GM12878 (cell line): Measurements from ENCODE around the gene ADGRD1. TPM values are rescaled to one million over a fixed set of nuclear protein-coding genes. Genes with fewer than 3 reads are reported as not detected.

Source experiments
- ATAC-seq: fragments of 200-7000 bp; cut with Tn5 transposase; 3 replicates; pipeline ENCODE4 v1.9.1; 2020; ENCODE audit warnings: mild to moderate bottlenecking, moderate library complexity
- BruUV-seq: library from RNA; stranded (reverse); fragments of 400-500 nt; replicated peaks from 2 replicates; lab custom pipeline; 2021; lab: Mats Ljungman, UMichigan
- CTCF ChIA-PET: fragments of 300-600 bp; sonication (Branson Sonifier 250); formaldehyde crosslinking; extraction: SDS; loops from one replicate; lab custom pipeline; 2021; ENCODE audit warnings: inconsistent platforms; lab: Yijun Ruan, JAX
- POLR2A ChIA-PET: fragments of 350-600 bp; formaldehyde crosslinking; extraction: SDS; loops from one replicate; lab custom pipeline; 2021; ENCODE audit warnings: inconsistent platforms; lab: Charles Lee
- RAD21 ChIA-PET: fragments of 300-600 bp; sonication (Branson Sonifier 250); formaldehyde crosslinking; loops from one replicate; lab custom pipeline; 2023; ENCODE audit warnings: antibody characterized with exemption; ENCODE audit not compliant: unreplicated experiment; lab: Charles Lee
- SMC1A ChIA-PET: fragments of 300-600 bp; sonication (Branson Sonifier 250); formaldehyde crosslinking; loops from one replicate; lab custom pipeline; 2023; ENCODE audit not compliant: unreplicated experiment, uncharacterized antibody; lab: Charles Lee
- DNase-seq: peaks from one replicate; pipeline ENCODE4 v3.0.0-alpha.2; 2011; ENCODE audit warnings: low read depth, low spot score
- FAIRE-seq: peaks from 3 replicates; lab custom pipeline; 2011; peaks lifted over from hg19 to GRCh38; lab: Jason Lieb, UNC
- H2AFZ ChIP-seq: 2 replicates; pipeline ENCODE4 v1.6.0; 2011; ENCODE audit warnings: low read depth, low read length, control low read depth; ENCODE audit not compliant: control insufficient read depth
- H3K27ac ChIP-seq: 2 replicates; pipeline ENCODE4 v1.5.1; 2011; ENCODE audit warnings: control low read depth; ENCODE audit not compliant: control insufficient read depth, insufficient read depth
- H3K27me3 ChIP-seq, 2 experiments: replicated peaks in 1 of 2; 2 replicates each; pipeline versions ENCODE4 v1.6.0 to v1.6.1; 2011; ENCODE audit warnings: low read length in 1 of 2; ENCODE audit not compliant: control insufficient read depth in 2 of 2, insufficient read depth in 2 of 2
- H3K36me3 ChIP-seq, 2 experiments: 2 replicates each; pipeline ENCODE4 v1.5.1; 2011; ENCODE audit warnings: low read length in 1 of 2; ENCODE audit not compliant: control insufficient read depth in 2 of 2, insufficient read depth in 2 of 2
- H3K4me1 ChIP-seq: 2 replicates; pipeline ENCODE4 v1.6.1; 2011; ENCODE audit warnings: mild to moderate bottlenecking, low read length, moderate library complexity, mixed read lengths; ENCODE audit not compliant: control insufficient read depth, insufficient read depth
- H3K4me2 ChIP-seq: 2 replicates; pipeline ENCODE4 v1.6.0; 2011; ENCODE audit warnings: control low read depth; ENCODE audit not compliant: control insufficient read depth, insufficient read depth
- H3K4me3 ChIP-seq: fragments of 200-600 bp; sonication (generic); 2 replicates; pipeline ENCODE4 v1.5.1; 2016
- H3K79me2 ChIP-seq: 2 replicates; pipeline ENCODE4 v1.6.0; 2011; ENCODE audit warnings: low read length; ENCODE audit not compliant: control insufficient read depth, insufficient read depth
- H3K9ac ChIP-seq: 2 replicates; pipeline ENCODE4 v1.8.0; 2011; ENCODE audit warnings: low read length, control low read depth, mixed read lengths; ENCODE audit not compliant: control insufficient read depth, insufficient read depth
- H3K9me3 ChIP-seq: replicated peaks from 3 replicates; pipeline ENCODE4 v1.5.1; 2011; ENCODE audit warnings: mild to moderate bottlenecking, low read length; ENCODE audit not compliant: control insufficient read depth, insufficient read depth
- H4K20me1 ChIP-seq: 2 replicates; pipeline ENCODE4 v1.6.0; 2011; ENCODE audit not compliant: control insufficient read depth, insufficient read depth
- CBX3 ChIP-seq: fragments of 200-600 bp; sonication (generic); IDR thresholded peaks from 2 replicates; pipeline ENCODE4 v1.6.1; 2016; ENCODE audit warnings: low read depth, borderline replicate concordance
- CREB1 ChIP-seq: IDR thresholded peaks from 2 replicates; pipeline ENCODE4 v1.6.1; 2012; ENCODE audit warnings: low read depth, mild to moderate bottlenecking, inconsistent platforms
- E2F4 ChIP-seq: IDR thresholded peaks from 2 replicates; pipeline ENCODE4 v1.6.1; 2012; ENCODE audit warnings: low read depth, low read length, improper control_type of control experiment
- EED ChIP-seq: sonication (generic); IDR thresholded peaks from 2 replicates; pipeline ENCODE4 v1.6.1; 2016; ENCODE audit warnings: antibody characterized with exemption, low read depth
- ETV6 ChIP-seq, 2 experiments: fragments of 450-650 bp in 1 of 2; IDR thresholded peaks in 1 of 2; conservative IDR thresholded peaks in 1 of 2; 2 replicates each; pipeline ENCODE4 v1.6.1; 2014; ENCODE audit warnings: antibody characterized with exemption in 1 of 2, borderline replicate concordance in 1 of 2, low read depth in 1 of 2, mild to moderate bottlenecking in 1 of 2, moderate library complexity in 1 of 2
- IRF3 ChIP-seq: fragments of 450-650 bp; IDR thresholded peaks from 2 replicates; pipeline ENCODE4 v1.6.1; 2014; ENCODE audit warnings: mild to moderate bottlenecking
- KAT2A ChIP-seq: conservative IDR thresholded peaks from 2 replicates; pipeline ENCODE4 v1.6.1; 2011; ENCODE audit warnings: low read depth, low read length; ENCODE audit not compliant: control insufficient read depth
- KDM1A ChIP-seq: fragments of 200-600 bp; sonication (generic); IDR thresholded peaks from 2 replicates; pipeline ENCODE4 v1.6.1; 2016; ENCODE audit warnings: borderline replicate concordance
- NFXL1 ChIP-seq: fragments of 450-650 bp; IDR thresholded peaks from 2 replicates; pipeline ENCODE4 v1.6.1; 2017; ENCODE audit warnings: antibody characterized with exemption, mild to moderate bottlenecking, borderline replicate concordance
- NFYB ChIP-seq: IDR thresholded peaks from 2 replicates; pipeline ENCODE4 v1.6.1; 2011; ENCODE audit warnings: low read depth, mild to moderate bottlenecking, low read length, improper control_type of control experiment, moderate library complexity; ENCODE audit not compliant: insufficient read depth
- NR2C1 ChIP-seq: fragments of 450-650 bp; IDR thresholded peaks from 2 replicates; pipeline ENCODE4 v1.6.1; 2017; ENCODE audit warnings: antibody characterized with exemption, mild to moderate bottlenecking, moderate library complexity
- PAX5 ChIP-seq: IDR thresholded peaks from 2 replicates; pipeline ENCODE4 v1.6.1; 2011; ENCODE audit warnings: low read depth, low read length, borderline replicate concordance
- PAX8 ChIP-seq: fragments of 450-650 bp; IDR thresholded peaks from 2 replicates; pipeline ENCODE4 v1.6.1; 2017; ENCODE audit warnings: mild to moderate bottlenecking, moderate library complexity
- POU2F2 ChIP-seq: IDR thresholded peaks from 3 replicates; pipeline ENCODE4 v1.6.1; 2011; ENCODE audit warnings: low read depth, mild to moderate bottlenecking, low read length, borderline replicate concordance
- SUPT20H ChIP-seq: IDR thresholded peaks from 2 replicates; pipeline ENCODE4 v1.6.1; 2011; ENCODE audit warnings: low read depth, mild to moderate bottlenecking, low read length, moderate library complexity, borderline replicate concordance; ENCODE audit not compliant: control insufficient read depth
- USF1 ChIP-seq: IDR thresholded peaks from 2 replicates; pipeline ENCODE4 v1.6.1; 2011; ENCODE audit warnings: borderline replicate concordance, low read depth, mild to moderate bottlenecking, moderate library complexity, mixed read lengths, low read length; ENCODE audit not compliant: insufficient read depth; ENCODE audit errors: extremely low read length
- ZNF622 ChIP-seq: fragments of 450-650 bp; IDR thresholded peaks from 2 replicates; pipeline ENCODE4 v1.6.1; 2017; ENCODE audit warnings: mild to moderate bottlenecking, inconsistent platforms
- WGBS: methylation state at CpG from one replicate; pipeline ENCODE4 v1.1.6; 2016; ENCODE audit warnings: low lambda C conversion rate; ENCODE audit not compliant: insufficient replicate concordance, insufficient coverage; ENCODE audit errors: missing lambda C conversion rate; 5-methylcytosine and 5-hydroxymethylcytosine counted together
- in situ Hi-C: fragments of 300-500 bp; cut with MboI; formaldehyde crosslinking; loops from 9 replicates; pipeline ENCODE4 v1.14.3; 2018; ENCODE audit warnings: mixed read lengths
- intact Hi-C: fragments of 100-400 bp; cut with micrococcal nuclease; formaldehyde crosslinking; loops from one replicate; pipeline ENCODE4 v1.14.2; 2022; ENCODE audit not compliant: unreplicated experiment
- polyA plus RNA-seq, 11 experiments: library from polyadenylated mRNA; depleted of rRNA in 4 of 11; unstranded in 6 of 11; stranded (reverse) in 5 of 11; fragments of >200 nt; fragmentation: Nextera tagmentation in 4 of 11; fragmentation: Illumina TruSeq in 1 of 11; extraction: Ambion mirVana in 4 of 11; extraction: Trizol in 1 of 11; gene quantifications; 1 replicate in 1 of 11; 2 replicates in 10 of 11; pipeline versions ENCODE4 v1.2.1 to v1.2.3, GENCODE V29; 2011 to 2016; ENCODE audit warnings: inconsistent platforms in 2 of 11, missing spikeins in 2 of 11, low read depth in 1 of 11
- total RNA-seq, 4 experiments: library from RNA; depleted of rRNA in 3 of 4; stranded (reverse); fragments of >200 nt in 3 of 4; fragmentation: Illumina TruSeq in 1 of 4; extraction: Trizol in 1 of 4; gene quantifications; 2 replicates each; pipeline versions ENCODE4 v1.2.1 to v1.2.3, GENCODE V29; 2013 to 2021

Gene ADGRD1
- total and polyA plus RNA-seq, 10 of the 15 experiments (the other 5 are each of a cell fraction or from before 2014, with no cell fraction given), result 0.15 to 12.7 (median 1.2) TPM

DNA sequence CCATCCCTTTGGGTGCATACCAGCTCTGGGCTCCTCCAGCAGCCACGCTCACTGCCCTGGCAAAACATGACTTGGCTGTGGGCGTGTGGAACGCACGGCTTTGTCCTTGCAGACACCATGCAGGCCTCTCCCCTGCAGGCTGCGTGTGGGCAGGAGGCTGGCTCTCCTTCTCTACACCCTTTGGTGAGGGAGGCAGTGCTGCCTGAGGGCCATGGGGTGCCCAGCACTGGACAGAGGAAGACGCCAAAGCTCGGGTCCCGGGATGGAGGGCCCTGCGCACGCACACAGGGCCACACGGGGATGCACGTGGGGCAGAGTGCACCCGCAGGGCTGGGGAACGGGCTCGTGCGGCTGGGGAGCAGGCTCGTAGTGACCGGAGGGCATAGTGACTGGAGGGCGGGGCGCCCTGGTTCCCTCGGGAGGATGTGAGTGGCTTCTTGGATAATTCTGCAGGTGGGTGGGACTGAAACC, 89.7 kb downstream of the ADGRD1 start:
- no peaks in the 10 kb centered on the region for H3K4me1 ChIP-seq
- no peaks in the 10 kb centered on the region for H4K20me1 ChIP-seq
- WGBS, result 87% methylated on average over 21 of the region's 21 CpGs
- no peak overlapping the region for H3K4me2 ChIP-seq
- H3K4me3 ChIP-seq, result no peak overlapping the region
- H3K36me3 ChIP-seq, result no peaks in the 10 kb centered on the region
- BruUV-seq, result no TSS peak
- H3K27me3 ChIP-seq, result no peaks in the 10 kb centered on the region
- RAD21 ChIA-PET, result no interaction called here
- FAIRE-seq (no peak), DNase-seq (no peak), ATAC-seq (no peak)
- H3K27ac ChIP-seq, result no peak overlapping the region
- POLR2A ChIA-PET, result no interaction called here
- H2AFZ ChIP-seq, result no peak overlapping the region
- SMC1A ChIA-PET, result no interaction called here
- in situ Hi-C loops, result no loop called here
- CTCF ChIA-PET, result no interaction called here
- H3K9ac ChIP-seq, result no peak overlapping the region
- H3K9me3 ChIP-seq, result no peaks in the 10 kb centered on the region
- TF ChIP-seq PAX8 (no peak), NR2C1 (no peak), CREB1 (no peak), POU2F2 (no peak), CBX3 (no peak), USF1 (no peak)
- intact Hi-C loops, result no loop called here
- no peaks in the 10 kb centered on the region for H3K79me2 ChIP-seq

DNA sequence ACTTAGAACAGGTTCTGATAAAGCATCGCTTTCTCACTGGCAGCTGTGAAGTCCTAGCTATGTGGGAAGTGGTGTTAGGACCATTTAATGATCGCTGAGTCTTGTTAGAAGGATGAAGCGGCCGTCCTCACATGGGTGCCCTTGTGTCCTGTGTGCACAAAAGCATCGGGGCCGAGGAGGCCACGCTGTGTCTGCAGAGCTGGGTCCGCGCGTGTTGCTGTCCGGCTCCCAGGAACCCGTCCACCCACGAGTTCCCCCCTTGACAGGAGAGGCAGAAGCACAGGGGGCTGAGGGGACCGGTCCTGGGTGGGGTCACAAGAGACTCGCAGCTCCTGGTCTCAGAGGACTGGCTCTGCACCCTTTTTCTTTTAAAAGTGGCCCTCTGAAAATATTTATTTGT, 90.4 kb downstream of the ADGRD1 start:
- H3K27me3 ChIP-seq, result no peaks in the 10 kb centered on the region
- no peaks in the 10 kb centered on the region for H3K79me2 ChIP-seq
- FAIRE-seq (no peak), ATAC-seq (no peak), DNase-seq (no peak)
- H3K4me3 ChIP-seq, result no peak overlapping the region
- no peak overlapping the region for H3K4me2 ChIP-seq
- no peaks in the 10 kb centered on the region for H4K20me1 ChIP-seq
- in situ Hi-C loops (no loop called here), intact Hi-C loops (no loop called here)
- H2AFZ ChIP-seq, result no peak overlapping the region
- H3K27ac ChIP-seq, result no peak overlapping the region
- no peaks in the 10 kb centered on the region for H3K36me3 ChIP-seq
- ChIA-PET SMC1A (no interaction called here), POLR2A (no interaction called here), RAD21 (no interaction called here), CTCF (no interaction called here)
- H3K4me1 ChIP-seq, result no peaks in the 10 kb centered on the region
- no peak overlapping the region for H3K9ac ChIP-seq
- WGBS, result 87% methylated on average over 15 of the region's 15 CpGs
- no TSS peak for BruUV-seq
- no peaks in the 10 kb centered on the region for H3K9me3 ChIP-seq
- TF ChIP-seq SUPT20H (no peak), IRF3 (no peak), EED (no peak), PAX5 (no peak), E2F4 (no peak), CBX3 (no peak), KDM1A (no peak), ZNF622 (no peak), NFYB (no peak), KAT2A (no peak), NFXL1 (no peak), ETV6 (conservative IDR thresholded peaks at IDR 0.05 in 1 of 2, IDR thresholded peaks at IDR 0.05 in 1 of 2; ENCODE audit: borderline replicate concordance in 1 of 2, low read depth in 1 of 2) (no peak)
